HUES48 (cell line): ENCODE results near the gene XRCC6.
"Not testable (repeated sequence)": the region's sequence is repeated elsewhere in the genome, so short reads cannot be mapped to it uniquely, and the experiment has no call there.

Experiments
- H3K27ac ChIP-seq: one replicate; pipeline ENCODE4 v1.7.0; 2013; ENCODE audit warnings: low read depth, low read length, inconsistent platforms
- H3K27me3 ChIP-seq: 2 replicates; pipeline ENCODE4 v1.6.1; 2013; ENCODE audit warnings: mild to moderate bottlenecking, low read length; ENCODE audit not compliant: control insufficient read depth, insufficient read depth
- H3K36me3 ChIP-seq: 2 replicates; pipeline ENCODE4 v1.6.1; 2013; ENCODE audit warnings: low read length; ENCODE audit not compliant: control insufficient read depth, insufficient read depth
- H3K4me1 ChIP-seq: 2 replicates; pipeline ENCODE4 v1.6.1; 2013; ENCODE audit warnings: mild to moderate bottlenecking, low read length; ENCODE audit not compliant: control insufficient read depth, insufficient read depth
- H3K4me3 ChIP-seq: 2 replicates; pipeline ENCODE4 v1.5.1; 2013; ENCODE audit warnings: mild to moderate bottlenecking, low read depth, low read length
- H3K9ac ChIP-seq: 2 replicates; pipeline ENCODE4 v1.6.1; 2013; ENCODE audit warnings: mild to moderate bottlenecking, low read depth, low read length, moderate library complexity
- H3K9me3 ChIP-seq: 2 replicates; pipeline ENCODE4 v1.6.1; 2013; ENCODE audit warnings: low read length; ENCODE audit not compliant: control insufficient read depth, insufficient read depth

The XRCC6 gene

GRCh38 chr22:41631615-41632014 is 10.5 kb downstream of the XRCC6 start:
- not testable (repeated sequence) for H3K4me3 ChIP-seq, H3K27ac ChIP-seq, H3K9me3 ChIP-seq, H3K4me1 ChIP-seq, H3K27me3 ChIP-seq, H3K9ac ChIP-seq
- H3K36me3 ChIP-seq = peaks cover 84% of the 10 kb centered on the region

GRCh38 chr22:41634610-41635009 is 13.5 kb downstream of the XRCC6 start:
- H3K27ac ChIP-seq, H3K9ac ChIP-seq, H3K4me1 ChIP-seq, H3K4me3 ChIP-seq, H3K27me3 ChIP-seq, H3K9me3 ChIP-seq: not testable (repeated sequence)
- H3K36me3 ChIP-seq = peaks cover 83% of the 10 kb centered on the region

- Histone ChIP-seq H3K4me1 (no peaks in the 10 kb centered on the region), H3K9me3 (no peaks in the 10 kb centered on the region), H3K27ac (no peak overlapping the region), H3K36me3 (peaks cover 91% of the 10 kb centered on the region), H3K9ac (no peak overlapping the region), H3K4me3 (no peak overlapping the region), H3K27me3 (no peaks in the 10 kb centered on the region)
Observed at GRCh38 chr22:41636467-41636866, 15.4 kb downstream of the XRCC6 start.

DNA sequence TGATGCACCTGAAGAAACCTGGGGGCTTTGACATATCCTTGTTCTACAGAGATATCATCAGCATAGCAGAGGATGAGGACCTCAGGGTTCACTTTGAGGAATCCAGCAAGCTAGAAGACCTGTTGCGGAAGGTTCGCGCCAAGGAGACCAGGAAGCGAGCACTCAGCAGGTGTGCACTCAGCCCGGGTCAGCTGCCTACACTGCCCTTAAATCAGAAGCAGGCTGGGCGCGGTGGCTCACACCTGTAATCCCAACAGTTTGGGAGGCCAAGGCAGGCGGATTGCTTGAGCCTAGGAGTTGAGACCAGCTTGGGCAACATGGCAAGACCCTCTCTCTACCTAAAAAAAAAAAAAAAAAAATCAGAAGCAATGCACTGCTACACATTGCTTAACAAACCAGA is 16.5 kb downstream of the XRCC6 start:
- not testable (repeated sequence) for H3K9me3 ChIP-seq, H3K4me3 ChIP-seq, H3K27ac ChIP-seq, H3K9ac ChIP-seq, H3K27me3 ChIP-seq, H3K4me1 ChIP-seq
- H3K36me3 ChIP-seq = peaks cover 95% of the 10 kb centered on the region

- Histone ChIP-seq H3K4me1 (no peaks in the 10 kb centered on the region), H3K36me3 (peaks cover 97% of the 10 kb centered on the region)
Observed at GRCh38 chr22:41638124-41638523, 17.0 kb downstream of the XRCC6 start.

GRCh38 chr22:41638748-41639147 is 17.7 kb downstream of the XRCC6 start:
- Histone ChIP-seq H3K9ac (no peak overlapping the region), H3K4me3 (no peak overlapping the region), H3K36me3 (peaks cover 96% of the 10 kb centered on the region), H3K4me1 (no peaks in the 10 kb centered on the region), H3K9me3 (no peaks in the 10 kb centered on the region), H3K27ac (no peak overlapping the region), H3K27me3 (no peaks in the 10 kb centered on the region)

More at GRCh38 chr22:41638124-41638523, 17.0 kb downstream of the XRCC6 start:
- Histone ChIP-seq H3K27ac (no peak overlapping the region), H3K9me3 (no peaks in the 10 kb centered on the region), H3K27me3 (no peaks in the 10 kb centered on the region), H3K4me3 (no peak overlapping the region), H3K9ac (no peak overlapping the region)

GRCh38 chr22:41641854-41642253 is 20.8 kb downstream of the XRCC6 start:
- no peaks in the 10 kb centered on the region for H3K4me1 ChIP-seq
- H3K9ac ChIP-seq = no peak overlapping the region
- no peaks in the 10 kb centered on the region for H3K27me3 ChIP-seq
- H3K9me3 ChIP-seq = no peaks in the 10 kb centered on the region
- H3K36me3 ChIP-seq = peaks cover 93% of the 10 kb centered on the region
- no peak overlapping the region for H3K27ac ChIP-seq
- no peak overlapping the region for H3K4me3 ChIP-seq

DNA sequence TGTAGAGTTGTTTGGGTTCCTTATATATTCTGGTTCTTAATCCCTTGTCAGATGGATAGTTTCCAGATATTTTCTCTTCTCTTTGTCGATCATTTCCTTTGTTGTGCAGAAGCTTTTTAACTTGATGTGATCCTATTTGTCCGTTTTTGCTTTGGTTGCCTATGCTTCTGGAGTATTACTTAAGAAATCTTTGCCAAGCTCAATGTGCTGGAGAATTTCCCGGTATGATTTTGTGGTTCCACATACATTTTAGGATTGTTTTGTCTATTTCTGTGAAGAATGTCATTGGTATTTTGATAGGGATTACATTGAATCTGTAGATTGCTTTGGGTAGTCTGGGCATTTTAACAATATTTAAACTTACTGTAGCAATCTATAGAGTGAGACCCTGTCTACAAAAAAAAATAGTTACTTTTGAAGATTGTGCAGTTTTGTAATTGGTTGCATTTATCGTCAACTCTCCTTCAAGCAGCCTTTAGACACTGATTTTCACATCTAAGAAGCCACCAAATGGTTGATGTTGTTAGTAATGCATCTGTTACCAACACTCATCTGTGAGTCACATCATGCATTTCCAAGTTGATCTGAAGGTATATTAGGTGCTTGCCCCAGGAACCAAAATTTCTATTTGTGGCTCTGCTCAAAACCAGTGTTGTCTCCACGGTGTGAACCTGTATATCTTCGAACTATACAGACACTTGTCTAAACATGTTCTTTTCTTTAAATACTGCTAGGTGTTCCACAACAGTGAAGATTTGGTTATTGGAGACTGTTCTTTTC is 21.4 kb downstream of the XRCC6 start:
- Histone ChIP-seq H3K4me1 (no peaks in the 10 kb centered on the region), H3K4me3 (no peak overlapping the region), H3K9me3 (no peaks in the 10 kb centered on the region), H3K9ac (no peak overlapping the region), H3K27ac (no peak overlapping the region), H3K36me3 (peaks cover 93% of the 10 kb centered on the region), H3K27me3 (no peaks in the 10 kb centered on the region)

DNA sequence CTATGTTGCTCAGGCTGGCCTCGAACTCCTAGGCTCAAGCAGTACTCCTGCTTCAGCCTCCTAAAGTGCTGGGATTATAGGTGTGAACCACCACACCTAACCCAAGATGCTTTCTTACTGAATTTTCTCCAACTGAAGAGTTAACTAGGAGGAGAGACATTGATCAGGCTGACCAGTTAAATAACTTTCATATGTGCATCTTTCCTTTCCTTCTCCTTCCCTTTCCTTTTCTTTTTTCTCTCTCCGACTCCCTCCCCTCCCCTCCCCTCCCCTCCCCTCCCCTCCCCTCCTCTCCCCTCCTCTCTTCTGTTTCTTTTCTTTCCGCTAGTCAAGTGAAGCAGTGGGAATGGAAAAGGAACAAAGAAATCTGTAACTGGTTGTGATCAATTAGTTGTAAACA is 26.7 kb downstream of the XRCC6 start:
- peaks cover 93% of the 10 kb centered on the region for H3K36me3 ChIP-seq
- no peak overlapping the region for H3K4me3 ChIP-seq
- H3K27ac ChIP-seq = no peak overlapping the region
- no peaks in the 10 kb centered on the region for H3K27me3 ChIP-seq
- H3K4me1 ChIP-seq = no peaks in the 10 kb centered on the region
- H3K9ac ChIP-seq = no peak overlapping the region
- H3K9me3 ChIP-seq = no peaks in the 10 kb centered on the region

DNA sequence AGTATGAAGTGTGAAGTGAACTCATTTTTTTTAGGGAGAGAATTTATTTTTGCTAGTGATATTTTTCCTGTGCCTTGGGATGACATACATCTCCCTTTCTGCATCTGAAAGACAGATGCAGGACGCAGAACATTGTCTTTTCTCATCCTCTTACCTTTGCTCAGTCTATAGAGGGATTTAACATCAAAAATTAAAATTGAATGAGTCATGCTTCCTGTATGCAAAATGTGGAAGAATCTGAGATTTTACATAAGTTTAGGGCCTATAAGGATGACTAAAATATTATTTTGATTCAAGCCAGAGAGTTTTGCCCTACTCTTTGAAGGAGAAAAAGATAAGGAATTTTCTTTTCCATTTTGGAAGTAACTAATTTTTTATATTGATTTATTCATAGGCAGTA is 27.3 kb downstream of the XRCC6 start:
- no peaks in the 10 kb centered on the region for H3K9me3 ChIP-seq
- no peak overlapping the region for H3K27ac ChIP-seq
- H3K4me3 ChIP-seq = no peak overlapping the region
- no peaks in the 10 kb centered on the region for H3K27me3 ChIP-seq
- H3K4me1 ChIP-seq = no peaks in the 10 kb centered on the region
- no peak overlapping the region for H3K9ac ChIP-seq
- H3K36me3 ChIP-seq = peaks cover 93% of the 10 kb centered on the region

DNA sequence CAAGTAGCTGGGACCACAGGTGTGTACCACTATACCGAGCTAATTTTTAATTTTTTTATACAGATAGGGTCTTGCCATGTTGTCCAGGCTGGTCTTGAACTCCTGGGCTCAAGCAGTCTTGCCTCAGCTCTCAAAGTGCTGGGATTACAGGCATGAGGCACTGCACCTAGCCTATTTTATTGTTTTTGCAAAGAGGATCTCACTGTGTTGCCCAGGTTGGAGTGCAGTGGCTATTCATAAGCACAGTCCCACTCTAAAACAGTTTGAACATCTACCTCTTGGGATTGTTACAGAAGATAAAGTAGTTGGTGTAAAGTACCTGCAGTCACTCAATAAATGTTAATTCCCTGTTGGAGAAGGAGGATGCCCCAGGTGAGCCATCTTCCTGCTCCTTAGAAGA is 29.1 kb downstream of the XRCC6 start:
- Histone ChIP-seq H3K4me3 (no peak overlapping the region), H3K36me3 (peaks cover 99% of the 10 kb centered on the region), H3K9me3 (no peaks in the 10 kb centered on the region), H3K9ac (no peak overlapping the region), H3K27ac (no peak overlapping the region), H3K27me3 (no peaks in the 10 kb centered on the region), H3K4me1 (no peaks in the 10 kb centered on the region)
